NCI-H345 (cell line): ENCODE results near the gene TNIK.
A peak's percentile ranks its signal among the peaks of the same experiment; 100 is the strongest.

Source experiments
- DNase-seq: peaks from one replicate; lab custom pipeline; 2025; lab: John Stamatoyannopoulos, UW

TNIK gene

GRCh38 chr3:171362575-171362974, 97.6 kb downstream of the TNIK start:
- DNase-seq: no peak

GRCh38 chr3:171358881-171359198, 101.4 kb downstream of the TNIK start:
- no peak for DNase-seq

- DNase-seq: no peak
Observed at GRCh38 chr3:171358181-171358880, 101.9 kb downstream of the TNIK start.

- DNase-seq: no peak
Observed at GRCh38 chr3:171357721-171358120, 102.5 kb downstream of the TNIK start.

- DNase-seq: no peak
Observed at GRCh38 chr3:171356251-171356650, 104.0 kb downstream of the TNIK start.

- no peak for DNase-seq
Observed at GRCh38 chr3:171354706-171355582, 105.3 kb downstream of the TNIK start.

- DNase-seq: no peak
Observed at GRCh38 chr3:171354049-171354705, 106.0 kb downstream of the TNIK start.

- no peak for DNase-seq
Observed at GRCh38 chr3:171353423-171353822, 106.8 kb downstream of the TNIK start.

GRCh38 chr3:171352387-171352935, 107.7 kb downstream of the TNIK start:
- no peak for DNase-seq

GRCh38 chr3:171351676-171352075, 108.5 kb downstream of the TNIK start:
- DNase-seq: peak; percentile 1

- no peak for DNase-seq
Observed at GRCh38 chr3:171350364-171350763, 109.8 kb downstream of the TNIK start.

GRCh38 chr3:171349392-171349791, 110.8 kb downstream of the TNIK start:
- no peak for DNase-seq

GRCh38 chr3:171348121-171348520, 112.1 kb downstream of the TNIK start:
- DNase-seq: no peak

- no peak for DNase-seq
Observed at GRCh38 chr3:171347301-171348039, 112.7 kb downstream of the TNIK start.

GRCh38 chr3:171346582-171347300, 113.5 kb downstream of the TNIK start:
- no peak for DNase-seq

GRCh38 chr3:171346019-171346418, 114.2 kb downstream of the TNIK start:
- no peak for DNase-seq

- no peak for DNase-seq
Observed at GRCh38 chr3:171345107-171345843, 114.9 kb downstream of the TNIK start.

GRCh38 chr3:171343693-171344092, 116.5 kb downstream of the TNIK start:
- DNase-seq: no peak

GRCh38 chr3:171342783-171343420, 117.3 kb downstream of the TNIK start:
- no peak for DNase-seq

- DNase-seq: no peak
Observed at GRCh38 chr3:171342200-171342599, 118.0 kb downstream of the TNIK start.
